Spleen (tissue), 11 donors: Measurements from ENCODE around the gene HLA-B. TPM values are rescaled to one million over a fixed set of nuclear protein-coding genes. Genes with fewer than 3 reads are reported as not detected.
"Not testable (repeated sequence)": the region's sequence is repeated elsewhere in the genome, so short reads cannot be mapped to it uniquely, and the experiment has no call there.

ENCODE experiments used
- DNase-seq: peaks from one replicate; pipeline ENCODE4 v3.0.0-alpha.2; 2020
- H3K27ac ChIP-seq, 8 donors: fragments of 200-600 bp; sonication (generic) in 7 of 8; 1 replicate in 4 of 8; 2 replicates in 4 of 8; pipeline versions ENCODE4 v1.5.0 to v1.8.0; 2016 to 2021; ENCODE audit warnings: inconsistent platforms in 4 of 8, mild to moderate bottlenecking in 4 of 8, moderate library complexity in 1 of 8
- H3K27me3 ChIP-seq, 7 donors: fragments of 200-600 bp; sonication (generic) in 6 of 7; replicated peaks in 1 of 7; 1 replicate in 4 of 7; 2 replicates in 3 of 7; pipeline versions ENCODE4 v1.5.0 to v1.8.0; 2016 to 2021; ENCODE audit warnings: inconsistent platforms in 3 of 7, mild to moderate bottlenecking in 1 of 7
- H3K36me3 ChIP-seq, 6 donors: fragments of 200-600 bp; sonication (generic) in 5 of 6; 1 replicate in 4 of 6; 2 replicates in 2 of 6; pipeline versions ENCODE4 v1.5.0 to v1.8.0; 2016 to 2021; ENCODE audit warnings: inconsistent platforms in 2 of 6
- H3K4me1 ChIP-seq, 6 donors: fragments of 200-600 bp; sonication (generic) in 5 of 6; 1 replicate in 3 of 6; 2 replicates in 3 of 6; pipeline versions ENCODE4 v1.5.0 to v1.8.0; 2016 to 2021; ENCODE audit warnings: inconsistent platforms in 3 of 6
- H3K4me3 ChIP-seq, 8 donors: fragments of 200-600 bp; sonication (generic) in 7 of 8; 1 replicate in 4 of 8; 2 replicates in 4 of 8; pipeline versions ENCODE4 v1.5.0 to v1.8.0; 2016 to 2021; ENCODE audit warnings: inconsistent platforms in 4 of 8, mild to moderate bottlenecking in 4 of 8, moderate library complexity in 2 of 8
- H3K9me3 ChIP-seq, 8 donors: fragments of 200-600 bp; sonication (generic) in 7 of 8; 1 replicate in 4 of 8; 2 replicates in 4 of 8; pipeline versions ENCODE4 v1.5.0 to v1.8.0; 2016 to 2021; ENCODE audit warnings: inconsistent platforms in 4 of 8
- CTCF ChIP-seq, 11 experiments: fragments of 200-600 bp in 7 of 11; fragments of 450-650 bp in 4 of 11; sonication (generic) in 4 of 11; IDR thresholded peaks in 8 of 11; conservative IDR thresholded peaks in 3 of 11; 1 replicate in 7 of 11; 2 replicates in 4 of 11; pipeline versions ENCODE4 v1.4.0 to v1.8.0; 2016 to 2021; ENCODE audit warnings: antibody characterized with exemption in 11 of 11, inconsistent platforms in 4 of 11, mild to moderate bottlenecking in 1 of 11
- POLR2A ChIP-seq, 3 donors: fragments of 450-650 bp; IDR thresholded peaks; one replicate each; pipeline ENCODE4 v1.5.1; 2017; ENCODE audit warnings: antibody characterized with exemption in 3 of 3, mild to moderate bottlenecking in 1 of 3
- POLR2AphosphoS5 ChIP-seq, 3 donors: sonication (generic); formaldehyde crosslinking; IDR thresholded peaks; one replicate each; pipeline ENCODE4 v1.5.1; 2017; ENCODE audit warnings: antibody characterized with exemption in 3 of 3
- WGBS, 5 donors: extraction: QIAGEN DNeasy Blood & Tissue Kit in 3 of 5; methylation state at CpG; one replicate each; pipeline versions ENCODE4 v1.1.5 to v1.1.7; 2013 to 2018; 5-methylcytosine and 5-hydroxymethylcytosine counted together
- intact Hi-C: fragments of 100-400 bp; cut with DNase I; formaldehyde crosslinking; loops from one replicate; pipeline ENCODE4 v1.15.0; 2023; ENCODE audit warnings: low total_unique reads
- polyA plus RNA-seq, 3 donors: library from polyadenylated mRNA; stranded (reverse); fragments of 200-250 nt; gene quantifications; one replicate each; pipeline ENCODE4 v1.2.1, GENCODE V29; 2013
- total RNA-seq, 7 donors: library from RNA; depleted of rRNA in 3 of 7; stranded (reverse); fragments of >200 nt in 3 of 7; fragmentation: NEBNext Ultra II Directional in 4 of 7; extraction: Animal tissue kit (Norgen Biotek cat#: 25700) in 4 of 7; gene quantifications; one replicate each; pipeline versions ENCODE4 v1.1.0 to v1.2.1, GENCODE V29; 2016 to 2021
- donor health status: healthy with polysubstance abuse.
- donor health status: DM: no; HTN: no; CAD: no; lungs with moderate emphysema.
- donor health status: DM: no; HTN: no; CAD: no.
- donor health status: Bipolar disorder and iron deficiency.
- donor health status: healthy.
- donor health status: DM: no; HTN: no; CAD: no.
- donor health status: DM: yes; HTN: yes; CAD: no.

The HLA-B gene
- total and polyA plus RNA-seq, 10 donors = 2,503 to 5,675 (median 4,667) TPM

- peak; percentile 92 for DNase-seq
- Histone ChIP-seq H3K4me3 (peak overlapping the region; percentile 63 to 89 (median 68)), H3K4me1 (peaks cover 23 to 74% (median 60%) of the 10 kb centered on the region in 6 donors), H3K36me3 (peaks cover 0 to 2% (median 0%) of the 10 kb centered on the region in 6 donors), H3K27me3 (no peaks in the 10 kb centered on the region), H3K9me3 (no peaks in the 10 kb centered on the region), H3K27ac (peak overlapping the region; percentile 94 to 99 (median 98))
- TF ChIP-seq CTCF (IDR thresholded peaks at IDR 0.05 in 8 of 11, conservative IDR thresholded peaks at IDR 0.05 in 3 of 11) (peak; percentile 65 to 96 (median 90)), POLR2AphosphoS5 (IDR thresholded peaks at IDR 0.05) (peak; percentile 71 to 85 (median 81)), POLR2A (IDR thresholded peaks at IDR 0.05) (peak in 1 of 3 donors; percentile 26)
- intact Hi-C loops = loop anchor here (5.0 to 10.0 kb wide), 2 partner anchors 42 to 95 kb away; partner anchors contain the start of gene MICB
- WGBS, 5 donors = 0 to 1% (median 0%) methylated on average over 44 to 57 of the region's 57 CpGs
These were observed 42.8 kb upstream of the HLA-B start for GRCh38 chr6:31399589-31400466.

GRCh38 chr6:31397901-31398525, 41.0 kb upstream of the HLA-B start:
- no peak for TF ChIP-seq POLR2AphosphoS5 (IDR thresholded peaks at IDR 0.05)
- no peak for TF ChIP-seq POLR2A (IDR thresholded peaks at IDR 0.05)
- no peak for TF ChIP-seq CTCF (IDR thresholded peaks at IDR 0.05 in 8 of 11, conservative IDR thresholded peaks at IDR 0.05 in 3 of 11)
- 82 to 92% (median 84%) methylated on average over 10 of the region's 10 CpGs for WGBS, 5 donors
- H3K27me3 ChIP-seq = no peaks in the 10 kb centered on the region
- no peak overlapping the region for H3K27ac ChIP-seq
- peaks cover 0 to 14% (median 0%) of the 10 kb centered on the region in 6 donors for H3K36me3 ChIP-seq
- H3K9me3 ChIP-seq = no peaks in the 10 kb centered on the region
- H3K4me1 ChIP-seq = peaks cover 16 to 57% (median 49%) of the 10 kb centered on the region in 6 donors
- no peak overlapping the region for H3K4me3 ChIP-seq
- intact Hi-C loops = loop anchor here (5.0 kb wide), 1 partner anchor 44 kb away; no protein-coding TSS in a partner anchor
- DNase-seq = no peak

- intact Hi-C loops = loop anchor here (5.0 kb wide), 1 partner anchor 45 kb away; no protein-coding TSS in a partner anchor
- not testable (repeated sequence) for H3K9me3 ChIP-seq, DNase-seq, H3K27me3 ChIP-seq, H3K27ac ChIP-seq, H3K4me3 ChIP-seq
- 32 to 39% (median 37%) methylated on average over 8 of the region's 8 CpGs for WGBS, 5 donors
- Histone ChIP-seq H3K4me1 (peaks cover 9 to 48% (median 40%) of the 10 kb centered on the region in 6 donors), H3K36me3 (peaks cover 0 to 14% (median 0%) of the 10 kb centered on the region in 6 donors)
These were observed 40.1 kb upstream of the HLA-B start for GRCh38 chr6:31397153-31397499.

DNA sequence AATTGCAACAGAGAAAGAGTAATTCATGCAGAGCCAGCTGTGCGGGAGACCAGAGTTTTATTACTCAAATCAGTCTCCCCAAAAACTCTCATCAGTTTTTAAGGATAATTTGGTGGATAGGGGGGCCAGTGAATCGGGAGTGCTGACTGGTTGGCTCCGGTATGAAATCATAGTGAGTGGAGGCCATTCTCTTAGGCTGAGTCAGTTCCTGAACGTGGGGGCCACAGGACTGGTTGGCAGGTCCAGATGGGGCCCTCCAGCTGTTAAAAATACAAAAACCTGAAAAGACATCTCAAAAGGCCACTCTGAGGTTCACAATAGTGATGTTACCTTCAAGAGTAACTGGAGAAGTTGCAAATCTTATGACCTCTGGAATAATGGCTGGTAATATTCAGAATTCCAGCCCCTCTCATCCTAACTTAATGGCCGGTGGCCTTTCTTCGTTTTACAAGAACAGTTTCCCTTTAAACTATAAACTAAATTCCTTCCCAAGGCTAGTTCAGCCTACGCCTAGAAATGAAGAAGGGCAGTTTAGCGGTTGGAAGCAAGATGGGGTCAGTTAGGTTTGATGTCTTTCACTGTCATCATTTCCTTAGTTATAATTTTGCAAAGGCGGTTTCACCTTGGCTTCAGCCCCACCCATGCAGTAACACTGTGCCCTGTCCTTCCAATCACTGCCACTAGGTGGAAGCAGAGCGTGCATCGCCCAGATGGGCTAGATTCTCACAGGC, 39.6 kb upstream of the HLA-B start:
- peak; percentile 93 for DNase-seq
- Histone ChIP-seq H3K4me3 (no peak overlapping the region), H3K27ac (no peak overlapping the region)

More for the DNA sequence above, 39.6 kb upstream of the HLA-B start:
- Histone ChIP-seq H3K27me3 (no peaks in the 10 kb centered on the region), H3K4me1 (peaks cover 9 to 43% (median 35%) of the 10 kb centered on the region in 6 donors), H3K36me3 (peaks cover 0 to 14% (median 0%) of the 10 kb centered on the region in 6 donors), H3K9me3 (no peaks in the 10 kb centered on the region)
- WGBS, 5 donors = 36 to 47% (median 41%) methylated on average over 11 of the region's 11 CpGs
- intact Hi-C loops = loop anchor here (5.0 kb wide), 1 partner anchor 46 kb away; no protein-coding TSS in a partner anchor
- TF ChIP-seq CTCF (IDR thresholded peaks at IDR 0.05 in 8 of 11, conservative IDR thresholded peaks at IDR 0.05 in 3 of 11) = peak; percentile 79 to 98 (median 95)
- TF ChIP-seq POLR2A (IDR thresholded peaks at IDR 0.05) = no peak
- TF ChIP-seq POLR2AphosphoS5 (IDR thresholded peaks at IDR 0.05) = no peak
